Thoracic aorta (tissue), 2 donors: ENCODE data around the gene MIB2. TPM values are rescaled to one million over a fixed set of nuclear protein-coding genes. Genes with fewer than 3 reads are reported as not detected.

Experiments
- ATAC-seq: fragments of 150-250 bp; one replicate; pipeline ENCODE4 v1.8.0; 2017; ENCODE audit warnings: low read depth; ENCODE audit not compliant: insufficient number of reproducible peaks, low FRiP score
- DNase-seq: peaks from one replicate; pipeline ENCODE4 v3.0.0-alpha.2; 2020; ENCODE audit warnings: low spot score
- H3K27ac ChIP-seq, 2 donors: fragments of 200-600 bp; sonication (generic); 1 replicate in 1 of 2; 2 replicates in 1 of 2; pipeline ENCODE4 v1.5.1; 2016; ENCODE audit warnings: mild to moderate bottlenecking in 2 of 2, moderate library complexity in 2 of 2
- H3K27me3 ChIP-seq: fragments of 200-600 bp; sonication (generic); replicated peaks from 2 replicates; pipeline ENCODE4 v1.6.0; 2016; ENCODE audit warnings: mild to moderate bottlenecking; ENCODE audit not compliant: insufficient read depth
- H3K36me3 ChIP-seq: fragments of 200-600 bp; sonication (generic); one replicate; pipeline ENCODE4 v1.5.1; 2016
- H3K4me1 ChIP-seq, 2 donors: fragments of 200-600 bp; sonication (generic); 1 replicate in 1 of 2; 2 replicates in 1 of 2; pipeline versions ENCODE4 v1.5.1 to v1.6.0; 2016; ENCODE audit warnings: low read depth in 2 of 2, mild to moderate bottlenecking in 1 of 2; ENCODE audit not compliant: control insufficient read depth in 1 of 2
- H3K4me3 ChIP-seq: fragments of 200-600 bp; sonication (generic); 2 replicates; pipeline ENCODE4 v1.5.1; 2016; ENCODE audit warnings: mild to moderate bottlenecking
- H3K9me3 ChIP-seq: fragments of 200-600 bp; sonication (generic); 2 replicates; pipeline ENCODE4 v1.5.1; 2016
- CTCF ChIP-seq: fragments of 200-600 bp; sonication (generic); IDR thresholded peaks from one replicate; pipeline ENCODE4 v1.5.1; 2019; ENCODE audit warnings: antibody characterized with exemption
- total RNA-seq, 2 donors: library from RNA; depleted of rRNA; stranded (reverse); fragments of >200 nt; gene quantifications; one replicate each; pipeline versions ENCODE4 v1.1.0 to v1.2.3, GENCODE V29; 2016

The MIB2 gene
- total RNA-seq, 2 donors from 2014 or later, result 48.6 to 102 TPM

DNA sequence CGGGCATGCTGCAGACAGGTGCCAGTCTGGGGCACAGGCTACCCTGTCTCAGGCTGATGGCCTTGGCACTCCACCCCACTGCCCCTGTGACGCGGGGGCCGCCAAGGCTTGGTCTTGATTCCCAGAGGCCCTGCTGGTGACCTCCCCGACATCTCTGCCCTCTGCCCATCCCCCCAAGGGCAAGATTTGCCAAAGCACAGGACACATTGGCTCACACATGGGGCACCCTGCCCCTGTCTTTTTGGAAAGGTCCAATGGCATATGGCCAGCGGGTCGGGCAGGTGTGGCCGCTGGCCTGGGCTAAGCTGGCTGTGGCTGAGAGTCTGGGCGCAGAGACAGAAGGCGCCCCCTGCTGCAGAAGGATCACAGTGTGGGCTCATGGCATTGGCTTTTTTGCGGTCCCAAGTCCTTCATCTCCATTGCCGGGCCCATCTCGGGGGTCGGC lies 4.6 kb downstream of the MIB2 start:
- ATAC-seq (no peak), DNase-seq (no peak)
- Histone ChIP-seq H3K9me3 (no peaks in the 10 kb centered on the region), H3K4me1 (peaks cover 8 to 13% of the 10 kb centered on the region in 2 donors), H3K4me3 (no peak overlapping the region), H3K36me3 (peaks cover 8% of the 10 kb centered on the region), H3K27me3 (no peaks in the 10 kb centered on the region), H3K27ac (no peak overlapping the region)
- no peak for TF ChIP-seq CTCF

- H3K4me3 ChIP-seq, result no peak overlapping the region
- H3K27ac ChIP-seq, result no peak overlapping the region
- peaks cover 8 to 13% of the 10 kb centered on the region in 2 donors for H3K4me1 ChIP-seq
- no peaks in the 10 kb centered on the region for H3K27me3 ChIP-seq
- no peak for TF ChIP-seq CTCF
- no peaks in the 10 kb centered on the region for H3K9me3 ChIP-seq
- no peak for DNase-seq
- peaks cover 8% of the 10 kb centered on the region for H3K36me3 ChIP-seq
- ATAC-seq, result no peak
Observed at GRCh38 chr1:1620433-1621139, 5.3 kb downstream of the MIB2 start.

GRCh38 chr1:1621173-1622009 lies 6.1 kb downstream of the MIB2 start:
- TF ChIP-seq CTCF, result no peak
- H3K4me3 ChIP-seq, result no peak overlapping the region
- no peaks in the 10 kb centered on the region for H3K9me3 ChIP-seq
- peaks cover 8% of the 10 kb centered on the region for H3K36me3 ChIP-seq
- DNase-seq (no peak), ATAC-seq (no peak)
- H3K4me1 ChIP-seq, result peaks cover 6 to 12% of the 10 kb centered on the region in 2 donors
- no peaks in the 10 kb centered on the region for H3K27me3 ChIP-seq
- no peak overlapping the region for H3K27ac ChIP-seq

DNA sequence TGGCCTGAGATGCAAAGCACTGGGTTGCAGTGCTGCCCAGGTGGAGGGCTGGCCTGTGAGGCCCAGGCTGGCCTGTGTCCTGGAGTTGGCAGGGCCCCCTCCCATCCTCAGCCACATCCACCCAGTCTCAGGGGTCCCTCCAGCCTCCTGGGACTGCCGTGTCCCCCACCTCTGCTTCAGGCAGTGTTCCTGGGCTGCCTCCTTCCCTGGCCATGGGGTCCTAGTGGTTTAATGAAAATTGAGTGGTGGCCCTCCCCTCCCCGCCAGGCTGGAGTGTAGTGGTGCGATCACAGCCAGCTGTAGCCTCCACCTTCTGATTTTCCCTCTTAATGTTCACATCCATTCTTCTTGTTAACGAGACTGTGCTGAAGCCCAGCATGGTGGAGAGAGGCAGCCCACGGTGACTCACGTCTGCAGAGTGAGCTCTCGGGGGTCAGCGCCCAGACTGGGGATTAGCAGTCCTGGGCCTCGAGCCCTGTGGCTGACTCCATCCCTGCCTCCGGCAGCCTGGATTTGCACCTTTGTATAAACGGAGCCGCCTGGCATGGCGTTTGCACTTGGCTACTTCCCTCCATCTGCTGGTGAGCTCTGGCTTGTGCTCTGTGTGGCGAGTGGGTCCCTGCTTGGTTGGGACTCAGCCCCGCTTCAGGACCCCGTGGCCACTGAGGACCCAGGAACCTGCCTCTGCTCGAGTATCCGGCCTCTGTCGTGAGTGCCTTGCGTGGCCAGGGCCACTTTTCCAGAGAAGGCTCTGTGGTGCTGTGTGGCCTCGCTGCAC lies 6.9 kb downstream of the MIB2 start:
- Histone ChIP-seq H3K27ac (no peak overlapping the region), H3K36me3 (peaks cover 11% of the 10 kb centered on the region), H3K27me3 (no peaks in the 10 kb centered on the region), H3K4me3 (no peak overlapping the region), H3K4me1 (peaks cover 0 to 4% of the 10 kb centered on the region in 2 donors), H3K9me3 (no peaks in the 10 kb centered on the region)
- no peak for ATAC-seq
- DNase-seq, result no peak
- TF ChIP-seq CTCF, result no peak

DNA sequence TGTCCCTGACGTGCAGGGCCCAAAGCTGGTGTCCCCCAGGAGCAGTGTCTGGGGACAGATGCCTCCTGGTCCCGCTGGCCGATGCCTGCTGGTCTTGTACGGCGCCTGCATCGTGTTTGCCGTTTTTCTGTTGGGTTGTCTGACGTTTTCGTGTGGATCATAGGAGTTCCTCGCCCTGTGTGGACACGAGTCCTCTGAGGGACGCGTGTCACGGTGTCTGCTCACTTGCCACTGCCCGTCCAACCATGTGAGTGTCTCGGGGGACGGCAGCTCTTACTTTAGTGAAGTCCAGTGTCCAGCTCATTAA lies 7.4 kb downstream of the MIB2 start:
- no peak for DNase-seq
- Histone ChIP-seq H3K4me1 (no peaks in the 10 kb centered on the region), H3K27ac (no peak overlapping the region), H3K27me3 (no peaks in the 10 kb centered on the region), H3K36me3 (peaks cover 6% of the 10 kb centered on the region), H3K9me3 (no peaks in the 10 kb centered on the region), H3K4me3 (no peak overlapping the region)
- no peak for ATAC-seq
- no peak for TF ChIP-seq CTCF
